Measurements from ENCODE around the gene AMPH.
A peak's percentile ranks its signal among the peaks of the same experiment; 100 is the strongest.

The AMPH gene

GRCh38 chr7:38628630-38629385 lies 2.4 kb downstream of the AMPH start:
- peak; percentile 22 to 50 for DNase-seq (ENCODE audit: low read depth in 2 of 2)
- no peak overlapping the region for H3K4me3 ChIP-seq (replicated peaks in 1 of 2; ENCODE audit: low read depth in 2 of 2, low read length in 2 of 2)
- no peak for TF ChIP-seq CTCF (IDR thresholded peaks at IDR 0.05; ENCODE audit: low read depth, low read length)

GRCh38 chr7:38625866-38626265 lies 5.3 kb downstream of the AMPH start:
- no peak for TF ChIP-seq CTCF (IDR thresholded peaks at IDR 0.05; ENCODE audit: low read depth, low read length)
- no peak for DNase-seq (ENCODE audit: low read depth in 2 of 2)
- H3K4me3 ChIP-seq (replicated peaks in 1 of 2; ENCODE audit: low read depth in 2 of 2, low read length in 2 of 2), result no peak overlapping the region

- no peak overlapping the region for H3K4me3 ChIP-seq (replicated peaks in 1 of 2; ENCODE audit: low read depth in 2 of 2, low read length in 2 of 2)
- DNase-seq (ENCODE audit: low read depth in 2 of 2), result no peak
- no peak for TF ChIP-seq CTCF (IDR thresholded peaks at IDR 0.05; ENCODE audit: low read depth, low read length)
Observed at GRCh38 chr7:38615665-38616064, 15.5 kb downstream of the AMPH start.

- TF ChIP-seq CTCF (IDR thresholded peaks at IDR 0.05; ENCODE audit: low read depth, low read length), result no peak
- no peak for DNase-seq (ENCODE audit: low read depth in 2 of 2)
- H3K4me3 ChIP-seq (replicated peaks in 1 of 2; ENCODE audit: low read depth in 2 of 2, low read length in 2 of 2), result no peak overlapping the region
Observed at GRCh38 chr7:38607466-38607865, 23.7 kb downstream of the AMPH start.

GRCh38 chr7:38600741-38601140 lies 30.4 kb downstream of the AMPH start:
- TF ChIP-seq CTCF (IDR thresholded peaks at IDR 0.05; ENCODE audit: low read depth, low read length), result no peak
- DNase-seq (ENCODE audit: low read depth in 2 of 2), result no peak
- no peak overlapping the region for H3K4me3 ChIP-seq (replicated peaks in 1 of 2; ENCODE audit: low read depth in 2 of 2, low read length in 2 of 2)

GRCh38 chr7:38594949-38595348 lies 36.2 kb downstream of the AMPH start:
- TF ChIP-seq CTCF (IDR thresholded peaks at IDR 0.05; ENCODE audit: low read depth, low read length), result no peak
- no peak for DNase-seq (ENCODE audit: low read depth in 2 of 2)
- H3K4me3 ChIP-seq (replicated peaks in 1 of 2; ENCODE audit: low read depth in 2 of 2, low read length in 2 of 2), result no peak overlapping the region
